Measurements from ENCODE around the gene SYT1. TPM values are rescaled to one million over a fixed set of nuclear protein-coding genes. Genes with fewer than 3 reads are reported as not detected.

SYT1 gene
- total and polyA plus RNA-seq, 2 experiments from 2014 or later: 48.7 to 51.7 TPM

DNA sequence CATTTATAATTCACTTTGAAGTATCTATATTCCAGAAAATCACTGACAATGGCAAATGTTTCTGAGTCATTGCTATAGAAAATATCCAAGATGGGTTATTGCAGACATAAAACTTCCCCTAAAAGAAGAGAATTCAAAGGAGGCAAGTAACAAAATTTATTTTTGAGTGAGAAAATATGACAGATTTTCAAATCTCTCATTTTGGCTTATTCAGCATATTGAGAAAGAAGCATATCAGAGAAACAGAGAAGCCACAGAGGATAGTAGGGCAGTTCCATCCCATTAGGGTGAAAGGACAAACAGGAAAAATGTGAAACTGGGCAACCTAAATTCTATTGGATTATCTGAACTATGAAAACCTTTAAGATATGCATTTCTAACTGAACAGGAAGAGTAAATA is 85.0 kb downstream of the SYT1 start (continued):
- TF ChIP-seq, protein P1, sequence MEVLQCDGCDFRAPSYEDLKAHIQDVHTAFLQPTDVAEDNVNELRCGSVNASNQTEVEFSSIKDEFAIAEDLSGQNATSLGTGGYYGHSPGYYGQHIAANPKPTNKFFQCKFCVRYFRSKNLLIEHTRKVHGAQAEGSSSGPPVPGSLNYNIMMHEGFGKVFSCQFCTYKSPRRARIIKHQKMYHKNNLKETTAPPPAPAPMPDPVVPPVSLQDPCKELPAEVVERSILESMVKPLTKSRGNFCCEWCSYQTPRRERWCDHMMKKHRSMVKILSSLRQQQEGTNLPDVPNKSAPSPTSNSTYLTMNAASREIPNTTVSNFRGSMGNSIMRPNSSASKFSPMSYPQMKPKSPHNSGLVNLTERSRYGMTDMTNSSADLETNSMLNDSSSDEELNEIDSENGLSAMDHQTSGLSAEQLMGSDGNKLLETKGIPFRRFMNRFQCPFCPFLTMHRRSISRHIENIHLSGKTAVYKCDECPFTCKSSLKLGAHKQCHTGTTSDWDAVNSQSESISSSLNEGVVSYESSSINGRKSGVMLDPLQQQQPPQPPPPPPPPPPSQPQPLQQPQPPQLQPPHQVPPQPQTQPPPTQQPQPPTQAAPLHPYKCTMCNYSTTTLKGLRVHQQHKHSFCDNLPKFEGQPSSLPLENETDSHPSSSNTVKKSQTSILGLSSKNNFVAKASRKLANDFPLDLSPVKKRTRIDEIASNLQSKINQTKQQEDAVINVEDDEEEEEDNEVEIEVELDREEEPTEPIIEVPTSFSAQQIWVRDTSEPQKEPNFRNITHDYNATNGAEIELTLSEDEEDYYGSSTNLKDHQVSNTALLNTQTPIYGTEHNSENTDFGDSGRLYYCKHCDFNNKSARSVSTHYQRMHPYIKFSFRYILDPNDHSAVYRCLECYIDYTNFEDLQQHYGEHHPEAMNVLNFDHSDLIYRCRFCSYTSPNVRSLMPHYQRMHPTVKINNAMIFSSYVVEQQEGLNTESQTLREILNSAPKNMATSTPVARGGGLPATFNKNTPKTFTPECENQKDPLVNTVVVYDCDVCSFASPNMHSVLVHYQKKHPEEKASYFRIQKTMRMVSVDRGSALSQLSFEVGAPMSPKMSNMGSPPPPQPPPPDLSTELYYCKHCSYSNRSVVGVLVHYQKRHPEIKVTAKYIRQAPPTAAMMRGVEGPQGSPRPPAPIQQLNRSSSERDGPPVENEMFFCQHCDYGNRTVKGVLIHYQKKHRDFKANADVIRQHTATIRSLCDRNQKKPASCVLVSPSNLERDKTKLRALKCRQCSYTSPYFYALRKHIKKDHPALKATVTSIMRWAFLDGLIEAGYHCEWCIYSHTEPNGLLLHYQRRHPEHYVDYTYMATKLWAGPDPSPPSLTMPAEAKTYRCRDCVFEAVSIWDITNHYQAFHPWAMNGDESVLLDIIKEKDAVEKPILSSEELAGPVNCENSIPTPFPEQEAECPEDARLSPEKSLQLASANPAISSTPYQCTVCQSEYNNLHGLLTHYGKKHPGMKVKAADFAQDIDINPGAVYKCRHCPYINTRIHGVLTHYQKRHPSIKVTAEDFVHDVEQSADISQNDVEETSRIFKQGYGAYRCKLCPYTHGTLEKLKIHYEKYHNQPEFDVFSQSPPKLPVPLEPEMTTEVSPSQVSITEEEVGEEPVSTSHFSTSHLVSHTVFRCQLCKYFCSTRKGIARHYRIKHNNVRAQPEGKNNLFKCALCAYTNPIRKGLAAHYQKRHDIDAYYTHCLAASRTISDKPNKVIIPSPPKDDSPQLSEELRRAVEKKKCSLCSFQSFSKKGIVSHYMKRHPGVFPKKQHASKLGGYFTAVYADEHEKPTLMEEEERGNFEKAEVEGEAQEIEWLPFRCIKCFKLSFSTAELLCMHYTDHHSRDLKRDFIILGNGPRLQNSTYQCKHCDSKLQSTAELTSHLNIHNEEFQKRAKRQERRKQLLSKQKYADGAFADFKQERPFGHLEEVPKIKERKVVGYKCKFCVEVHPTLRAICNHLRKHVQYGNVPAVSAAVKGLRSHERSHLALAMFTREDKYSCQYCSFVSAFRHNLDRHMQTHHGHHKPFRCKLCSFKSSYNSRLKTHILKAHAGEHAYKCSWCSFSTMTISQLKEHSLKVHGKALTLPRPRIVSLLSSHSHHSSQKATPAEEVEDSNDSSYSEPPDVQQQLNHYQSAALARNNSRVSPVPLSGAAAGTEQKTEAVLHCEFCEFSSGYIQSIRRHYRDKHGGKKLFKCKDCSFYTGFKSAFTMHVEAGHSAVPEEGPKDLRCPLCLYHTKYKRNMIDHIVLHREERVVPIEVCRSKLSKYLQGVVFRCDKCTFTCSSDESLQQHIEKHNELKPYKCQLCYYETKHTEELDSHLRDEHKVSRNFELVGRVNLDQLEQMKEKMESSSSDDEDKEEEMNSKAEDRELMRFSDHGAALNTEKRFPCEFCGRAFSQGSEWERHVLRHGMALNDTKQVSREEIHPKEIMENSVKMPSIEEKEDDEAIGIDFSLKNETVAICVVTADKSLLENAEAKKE (CRISPR knock-in tag; IDR thresholded peaks at IDR 0.05): no peak
- no peak for TF ChIP-seq NANOG (IDR thresholded peaks at IDR 0.05; ENCODE audit: borderline replicate concordance)
- no peak for TF ChIP-seq EZH2 (IDR thresholded peaks at IDR 0.05; ENCODE audit: low read depth, unreplicated experiment)
- no peak for TF ChIP-seq JUNB (IDR thresholded peaks at IDR 0.05; ENCODE audit: unreplicated experiment)

DNA sequence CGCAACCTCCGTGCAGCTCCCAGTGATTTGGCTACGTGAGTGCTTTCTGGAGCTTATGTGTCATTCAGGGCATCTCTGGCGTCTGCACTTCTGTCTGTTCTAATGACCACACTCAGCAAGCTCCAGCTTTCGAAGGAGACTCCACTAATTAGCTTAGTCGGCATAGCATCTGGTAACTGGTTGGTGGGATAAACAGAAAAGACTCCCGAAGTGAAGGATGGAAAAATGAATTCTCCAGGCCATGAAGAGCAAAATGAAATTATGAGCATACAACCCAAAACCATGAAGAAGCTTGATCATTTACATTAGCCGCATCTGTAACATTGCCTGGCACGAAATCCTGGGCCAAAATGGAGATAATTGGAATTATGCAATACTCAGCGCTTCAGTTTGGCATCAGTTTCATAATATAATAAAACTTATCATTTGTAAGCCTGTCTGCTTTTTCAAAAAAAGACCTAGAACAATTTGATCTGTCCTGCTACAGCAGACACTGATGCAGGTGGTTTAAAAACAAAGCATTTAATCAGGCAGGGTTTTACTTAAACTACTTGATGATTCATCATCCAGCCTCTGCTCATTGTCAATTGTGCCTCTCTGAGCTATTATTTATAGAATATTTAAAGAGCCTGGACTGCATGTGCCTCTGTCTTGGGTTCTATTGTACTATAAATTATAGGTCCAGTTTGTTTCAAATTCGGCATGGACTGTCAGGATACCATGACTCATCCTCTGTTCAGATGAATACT is 87.4 kb downstream of the SYT1 start:
- no peaks in the 10 kb centered on the region for H3K4me1 Mint-ChIP-seq
- DNase-seq (ENCODE audit: low spot score) (no peak), ATAC-seq (no peak)

More for the DNA sequence above, 87.4 kb downstream of the SYT1 start:
- H3K27ac Mint-ChIP-seq: peak overlapping the region; percentile 32; the same call in 1 of the 2 replicates
- H3K9me2 ChIP-seq (ENCODE audit: insufficient read depth): no peaks in the 10 kb centered on the region
- no peak overlapping the region for H3K4me3 ChIP-seq
- H3K36me3 Mint-ChIP-seq (ENCODE audit: low read depth): no peaks in the 10 kb centered on the region
- H2AFZ ChIP-seq: no peak overlapping the region
- TF ChIP-seq REST (IDR thresholded peaks at IDR 0.05; ENCODE audit: unreplicated experiment) (no peak), ETS1 (IDR thresholded peaks at IDR 0.05) (no peak), CTCF (conservative IDR thresholded peaks at IDR 0.05; ENCODE audit: low read depth in 2 of 2) (no peak), CREB1 (CRISPR knock-in tag; IDR thresholded peaks at IDR 0.05; ENCODE audit: low read depth) (no peak), POLR2AphosphoS5 (IDR thresholded peaks at IDR 0.05; ENCODE audit: low read depth) (no peak), NANOG (IDR thresholded peaks at IDR 0.05; ENCODE audit: borderline replicate concordance) (no peak)
- H3K4me3 Mint-ChIP-seq: no peak overlapping the region
- H3K4me1 ChIP-seq (ENCODE audit: insufficient read depth): no peaks in the 10 kb centered on the region
- no peaks in the 10 kb centered on the region for H3F3A ChIP-seq (replicated peaks; ENCODE audit: low read depth)
- H3K79me2 ChIP-seq (replicated peaks; ENCODE audit: insufficient read depth): peaks cover 9% of the 10 kb centered on the region
- no peak overlapping the region for H3K27ac ChIP-seq (ENCODE audit: low read depth)
- no peaks in the 10 kb centered on the region for H3K27me3 ChIP-seq (ENCODE audit: insufficient read depth)
- 0 out of 2 replicates have a peak, but pooled peaks cover 3% of the 10 kb centered on the region for H4K20me1 ChIP-seq (replicated peaks; ENCODE audit: insufficient read depth)
- no peaks in the 10 kb centered on the region for H3K27me3 Mint-ChIP-seq (ENCODE audit: insufficient read depth, low read depth, poor library complexity)
- no peaks in the 10 kb centered on the region for H3K9me3 Mint-ChIP-seq
- no peak overlapping the region for H3K4me2 ChIP-seq
- H3K36me3 ChIP-seq (ENCODE audit: insufficient read depth): no peaks in the 10 kb centered on the region
